Heart left ventricle (tissue), 16 donors: ENCODE data around the gene HNRNPL. TPM values are rescaled to one million over a fixed set of nuclear protein-coding genes. Genes with fewer than 3 reads are reported as not detected.
A peak's percentile ranks its signal among the peaks of the same experiment; 100 is the strongest.

Experiments used
- ATAC-seq, 4 donors: fragments of 200-7000 bp; cut with Tn5 transposase; one replicate each; pipeline ENCODE4 v1.9.1; 2020 to 2022; ENCODE audit warnings: moderate library complexity in 4 of 4, mild to moderate bottlenecking in 3 of 4, moderate number of reproducible peaks in 1 of 4
- DNase-seq, 5 donors: peaks; one replicate each; pipeline ENCODE4 v3.0.0-alpha.2; 2020
- H3K27ac ChIP-seq, 12 donors: fragments of 200-600 bp; sonication (generic) in 4 of 12; one replicate each; pipeline versions ENCODE4 v1.5.0 to v1.8.0; 2016 to 2022; ENCODE audit warnings: mild to moderate bottlenecking in 2 of 12
- H3K27me3 ChIP-seq, 9 donors: fragments of 200-600 bp; sonication (generic) in 2 of 9; one replicate each; pipeline versions ENCODE4 v1.5.1 to v1.8.0; 2016 to 2022; ENCODE audit warnings: mild to moderate bottlenecking in 3 of 9
- H3K36me3 ChIP-seq, 9 donors: fragments of 200-600 bp; sonication (generic) in 2 of 9; one replicate each; pipeline versions ENCODE4 v1.5.0 to v1.8.0; 2018 to 2022; ENCODE audit warnings: mild to moderate bottlenecking in 2 of 9
- H3K4me1 ChIP-seq, 12 donors: fragments of 200-600 bp; sonication (generic) in 4 of 12; one replicate each; pipeline versions ENCODE4 v1.5.0 to v1.8.0; 2016 to 2022; ENCODE audit warnings: mild to moderate bottlenecking in 3 of 12
- H3K4me3 ChIP-seq, 12 donors: fragments of 200-600 bp; sonication (generic) in 4 of 12; one replicate each; pipeline versions ENCODE4 v1.5.0 to v1.8.0; 2017 to 2022; ENCODE audit warnings: mild to moderate bottlenecking in 9 of 12, moderate library complexity in 4 of 12
- H3K9me3 ChIP-seq, 12 donors: fragments of 200-600 bp; sonication (generic) in 4 of 12; one replicate each; pipeline versions ENCODE4 v1.5.0 to v1.8.0; 2016 to 2022; ENCODE audit warnings: mild to moderate bottlenecking in 1 of 12
- POLR2A ChIP-seq, 2 donors: fragments of 450-650 bp; IDR thresholded peaks; one replicate each; pipeline ENCODE4 v1.6.1; 2017; ENCODE audit warnings: antibody characterized with exemption in 2 of 2, mild to moderate bottlenecking in 2 of 2, moderate library complexity in 2 of 2
- WGBS, 4 donors: extraction: QIAGEN DNeasy Blood & Tissue Kit in 2 of 4; methylation state at CpG; one replicate each; pipeline versions ENCODE4 v1.1.5 to v1.1.7; 2013 to 2018; 5-methylcytosine and 5-hydroxymethylcytosine counted together
- intact Hi-C, 10 donors: fragments of 100-400 bp; cut with DNase I; formaldehyde crosslinking; loops; one replicate each; pipeline versions ENCODE4 v1.11.1 to v1.14.2; 2022
- polyA plus RNA-seq, 2 donors: library from polyadenylated mRNA; stranded (reverse); fragments of 200-250 nt; gene quantifications; one replicate each; pipeline ENCODE4 v1.2.3, GENCODE V29; 2013
- total RNA-seq, 9 donors: library from RNA; depleted of rRNA in 2 of 9; stranded (reverse); fragments of >200 nt in 2 of 9; fragmentation: NEBNext Ultra II Directional in 3 of 9; extraction: Animal tissue kit (Norgen Biotek cat#: 25700) in 3 of 9; gene quantifications; one replicate each; pipeline versions ENCODE4 v1.1.0 to v1.2.4, GENCODE V29; 2016 to 2023
- TF ChIP-seq, protein P1 (sequence below), 12 donors: fragments of 200-600 bp; sonication (generic) in 4 of 12; IDR thresholded peaks; one replicate each; pipeline versions ENCODE4 v1.5.0 to v1.8.0; 2018 to 2022; ENCODE audit warnings: antibody characterized with exemption in 12 of 12, mild to moderate bottlenecking in 5 of 12
- donor health status: ischemic (EF 13 %, LVEDD 7.1; RV severe dilation, severe dysfunction).
- donor health status: healthy with polysubstance abuse.
- donor health status: DM: no; HTN: yes; CAD: no.
- donor health status: DM: no; HTN: no; CAD: no.
- donor health status: ischemic (EF 25% LVEDD 6.9; RV normal size, moderate dysfunction).
- donor health status: ischemic (EF 25% LVEDD 5.7; RV mildly dilated, moderate dysfunction).
- donor health status: healthy.
- donor health status: DM: yes; HTN: yes; CAD: no.
- donor health status: ischemic (EF 35%, LVEDD 5.7; RV mildly dilated, moderate dysfunction).
- donor health status: nonischemic (EF 11% LVEDD 7.7; RV severe dilation, severe dysfunction).
- donor health status: DM: yes; HTN: yes; CAD: no.
- donor health status: PGD.
- donor health status: ischemic (EF 29% LVEDD 5.4; RV normal size, mild dysfunction).
- donor health status: nonischemic (EF 23%, LVEDD 6.1; RV moderate dilation, normal function).

Gene HNRNPL
- total and polyA plus RNA-seq, 11 donors = 93.6 to 256 (median 149) TPM

- H3K4me1 ChIP-seq = peaks cover 9 to 45% (median 36%) of the 10 kb centered on the region in 12 donors
- TF ChIP-seq, protein P1, sequence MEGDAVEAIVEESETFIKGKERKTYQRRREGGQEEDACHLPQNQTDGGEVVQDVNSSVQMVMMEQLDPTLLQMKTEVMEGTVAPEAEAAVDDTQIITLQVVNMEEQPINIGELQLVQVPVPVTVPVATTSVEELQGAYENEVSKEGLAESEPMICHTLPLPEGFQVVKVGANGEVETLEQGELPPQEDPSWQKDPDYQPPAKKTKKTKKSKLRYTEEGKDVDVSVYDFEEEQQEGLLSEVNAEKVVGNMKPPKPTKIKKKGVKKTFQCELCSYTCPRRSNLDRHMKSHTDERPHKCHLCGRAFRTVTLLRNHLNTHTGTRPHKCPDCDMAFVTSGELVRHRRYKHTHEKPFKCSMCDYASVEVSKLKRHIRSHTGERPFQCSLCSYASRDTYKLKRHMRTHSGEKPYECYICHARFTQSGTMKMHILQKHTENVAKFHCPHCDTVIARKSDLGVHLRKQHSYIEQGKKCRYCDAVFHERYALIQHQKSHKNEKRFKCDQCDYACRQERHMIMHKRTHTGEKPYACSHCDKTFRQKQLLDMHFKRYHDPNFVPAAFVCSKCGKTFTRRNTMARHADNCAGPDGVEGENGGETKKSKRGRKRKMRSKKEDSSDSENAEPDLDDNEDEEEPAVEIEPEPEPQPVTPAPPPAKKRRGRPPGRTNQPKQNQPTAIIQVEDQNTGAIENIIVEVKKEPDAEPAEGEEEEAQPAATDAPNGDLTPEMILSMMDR (IDR thresholded peaks at IDR 0.05) = no peak
- peak; percentile 21 to 67 for TF ChIP-seq POLR2A (IDR thresholded peaks at IDR 0.05)
- H3K9me3 ChIP-seq = no peaks in the 10 kb centered on the region
- DNase-seq = peak; percentile 95 to 97 (median 96)
- WGBS, 4 donors = 1 to 2% (median 1%) methylated on average over 36 to 67 of the region's 67 CpGs
- H3K27ac ChIP-seq = peak overlapping the region; percentile 94 to 100 (median 99)
- peaks cover 0 to 18% (median 11%) of the 10 kb centered on the region in 9 donors for H3K36me3 ChIP-seq
- intact Hi-C loops = loop anchor here in 6 of 10 donors (2.0 to 5.0 kb wide), 8 partner anchors 46 to 309 kb away; partner anchors contain the start of genes NFKBIB (in 4 of the 6), SIRT2 (in 4 of the 6), ACTN4 (in 2 of the 6) and MRPS12 (in 1 of the 6)
- H3K27me3 ChIP-seq = no peaks in the 10 kb centered on the region
- ATAC-seq = peak; percentile 13 to 63 (median 62)
- H3K4me3 ChIP-seq = peak overlapping the region; percentile 18 to 100 (median 90)
These were observed 1.9 kb upstream of the HNRNPL start for GRCh38 chr19:38851622-38852230.

DNA sequence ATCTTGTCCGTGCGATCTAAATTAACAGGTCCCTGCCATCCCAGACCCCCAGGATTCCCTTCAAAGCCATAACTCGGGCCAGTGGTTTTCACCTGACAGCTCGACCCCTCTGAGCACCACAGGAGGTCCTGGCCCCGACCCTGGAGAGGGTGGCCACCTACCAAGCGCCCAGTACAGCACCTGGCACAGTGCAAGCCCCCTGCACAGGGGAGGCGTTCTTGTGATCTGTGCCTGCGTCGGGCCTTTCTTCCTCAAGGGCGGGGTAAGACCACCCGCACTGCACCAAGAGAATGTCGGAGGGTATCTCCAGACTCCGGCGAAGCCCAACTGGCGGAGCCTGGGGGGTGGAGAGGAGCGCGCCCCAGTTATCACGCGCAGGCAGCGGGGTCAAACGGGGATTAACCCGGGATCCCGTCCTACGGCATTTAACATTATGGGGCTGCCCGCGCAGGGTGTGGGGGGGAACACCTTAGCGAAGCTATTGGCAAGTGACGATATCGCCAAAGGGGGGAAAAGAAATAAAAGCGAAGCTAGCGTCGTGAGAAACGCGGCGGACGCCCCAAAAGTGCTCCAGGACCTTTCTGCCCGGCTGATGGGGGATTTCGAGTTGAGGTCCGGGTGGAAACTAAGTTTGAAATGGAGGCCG, 1.3 kb upstream of the HNRNPL start:
- peak in 4 of 5 donors; percentile 44 to 77 (median 49) for DNase-seq
- Histone ChIP-seq H3K27me3 (no peaks in the 10 kb centered on the region), H3K9me3 (no peaks in the 10 kb centered on the region), H3K4me1 (peaks cover 9 to 48% (median 39%) of the 10 kb centered on the region in 12 donors), H3K27ac (peak overlapping the region; percentile 94 to 100 (median 99)), H3K4me3 (peak overlapping the region; percentile 18 to 100 (median 90)), H3K36me3 (peaks cover 0 to 24% (median 17%) of the 10 kb centered on the region in 9 donors)
- 2 to 4% (median 3%) methylated on average over 25 to 40 of the region's 40 CpGs for WGBS, 4 donors
- ATAC-seq = no peak
- intact Hi-C loops = loop anchor here in 6 of 10 donors (1.0 to 5.0 kb wide), 9 partner anchors 46 to 309 kb away; partner anchors contain the start of genes NFKBIB (in 5 of the 6), SIRT2 (in 5 of the 6), ACTN4 (in 2 of the 6) and MRPS12 (in 1 of the 6)
- TF ChIP-seq POLR2A (IDR thresholded peaks at IDR 0.05) = no peak
- TF ChIP-seq, protein P1 (IDR thresholded peaks at IDR 0.05) = peak in 1 of 12 donors; percentile 2

GRCh38 chr19:38850436-38850975, 720 bp upstream of the HNRNPL start:
- Histone ChIP-seq H3K27ac (peak overlapping the region; percentile 94 to 100 (median 99)), H3K4me3 (peak overlapping the region; percentile 18 to 100 (median 90)), H3K9me3 (no peaks in the 10 kb centered on the region), H3K27me3 (no peaks in the 10 kb centered on the region), H3K36me3 (peaks cover 0 to 30% (median 23%) of the 10 kb centered on the region in 9 donors), H3K4me1 (peaks cover 9 to 54% (median 43%) of the 10 kb centered on the region in 12 donors)
- TF ChIP-seq, protein P1 (IDR thresholded peaks at IDR 0.05) = peak in 3 of 12 donors; percentile 8 to 23 (median 20)
- peak; percentile 19 to 84 for TF ChIP-seq POLR2A (IDR thresholded peaks at IDR 0.05)
- DNase-seq (peak in 2 of 5 donors; percentile 99 to 100), ATAC-seq (peak; percentile 84 to 94 (median 91))
- intact Hi-C loops = loop anchor here in 6 of 10 donors (1.0 to 5.0 kb wide), 9 partner anchors 47 to 308 kb away; partner anchors contain the start of genes NFKBIB (in 5 of the 6), SIRT2 (in 5 of the 6), ACTN4 (in 2 of the 6) and MRPS12 (in 1 of the 6)
- WGBS, 4 donors = 0 to 1% (median 1%) methylated on average over 26 of the region's 26 CpGs
